Effector memory CD4-positive, alpha-beta T cell (primary cell): ENCODE data around the gene FAM149B1.

Experiments used
- DNase-seq, 3 donors: peaks; one replicate each; pipeline ENCODE4 v3.0.0-alpha.2; 2020
- H3K27ac ChIP-seq: 2 replicates; pipeline ENCODE4 v1.7.0; 2013; ENCODE audit warnings: mild to moderate bottlenecking, low read length, moderate library complexity; ENCODE audit not compliant: insufficient read depth, poor library complexity, severe bottlenecking
- H3K27me3 ChIP-seq: replicated peaks from 2 replicates; pipeline ENCODE4 v1.7.0; 2013; ENCODE audit warnings: mild to moderate bottlenecking, low read length; ENCODE audit not compliant: insufficient read depth, control insufficient read depth, poor library complexity, severe bottlenecking
- H3K36me3 ChIP-seq: 2 replicates; pipeline ENCODE4 v1.7.0; 2013; ENCODE audit warnings: mild to moderate bottlenecking, low read length, moderate library complexity; ENCODE audit not compliant: control insufficient read depth, insufficient read depth
- H3K4me1 ChIP-seq: 2 replicates; pipeline ENCODE4 v1.7.0; 2013; ENCODE audit warnings: low read length, mild to moderate bottlenecking; ENCODE audit not compliant: control insufficient read depth, insufficient read depth, poor library complexity, severe bottlenecking
- H3K4me3 ChIP-seq: 2 replicates; pipeline ENCODE4 v1.7.0; 2013; ENCODE audit warnings: low read length, low read depth, mild to moderate bottlenecking; ENCODE audit not compliant: insufficient read depth, poor library complexity, severe bottlenecking
- H3K9me3 ChIP-seq: 2 replicates; pipeline ENCODE4 v1.7.0; 2013; ENCODE audit warnings: mild to moderate bottlenecking, low read length, moderate library complexity; ENCODE audit not compliant: control insufficient read depth

Gene FAM149B1

GRCh38 chr10:73169320-73169719 lies 1.4 kb downstream of the FAM149B1 start:
- DNase-seq, result no peak
- Histone ChIP-seq H3K4me1 (peaks cover 19% of the 10 kb centered on the region), H3K27ac (no peak overlapping the region), H3K4me3 (no peak overlapping the region), H3K36me3 (no peaks in the 10 kb centered on the region), H3K9me3 (no peaks in the 10 kb centered on the region), H3K27me3 (no peaks in the 10 kb centered on the region)

GRCh38 chr10:73172867-73173266 lies 4.9 kb downstream of the FAM149B1 start:
- Histone ChIP-seq H3K4me3 (no peak overlapping the region), H3K9me3 (no peaks in the 10 kb centered on the region), H3K36me3 (peaks cover 6% of the 10 kb centered on the region), H3K27ac (no peak overlapping the region), H3K27me3 (no peaks in the 10 kb centered on the region), H3K4me1 (peaks cover 7% of the 10 kb centered on the region)
- DNase-seq, result no peak

- no peak for DNase-seq
- Histone ChIP-seq H3K4me3 (no peak overlapping the region), H3K9me3 (no peaks in the 10 kb centered on the region), H3K4me1 (no peaks in the 10 kb centered on the region), H3K27me3 (no peaks in the 10 kb centered on the region), H3K36me3 (peaks cover 9% of the 10 kb centered on the region), H3K27ac (no peak overlapping the region)
Observed at GRCh38 chr10:73174148-73174925, 6.4 kb downstream of the FAM149B1 start.

GRCh38 chr10:73182568-73182967 lies 14.6 kb downstream of the FAM149B1 start:
- H3K9me3 ChIP-seq, result no peaks in the 10 kb centered on the region
- no peak overlapping the region for H3K4me3 ChIP-seq
- no peaks in the 10 kb centered on the region for H3K27me3 ChIP-seq
- no peaks in the 10 kb centered on the region for H3K4me1 ChIP-seq
- no peak for DNase-seq
- H3K27ac ChIP-seq, result no peak overlapping the region
- H3K36me3 ChIP-seq, result peaks cover 14% of the 10 kb centered on the region

GRCh38 chr10:73183667-73184281 lies 15.9 kb downstream of the FAM149B1 start:
- Histone ChIP-seq H3K4me3 (no peak overlapping the region), H3K9me3 (no peaks in the 10 kb centered on the region), H3K27me3 (no peaks in the 10 kb centered on the region), H3K27ac (no peak overlapping the region), H3K36me3 (peaks cover 10% of the 10 kb centered on the region), H3K4me1 (no peaks in the 10 kb centered on the region)
- DNase-seq, result no peak

- no peaks in the 10 kb centered on the region for H3K4me1 ChIP-seq
- no peak overlapping the region for H3K4me3 ChIP-seq
- no peaks in the 10 kb centered on the region for H3K9me3 ChIP-seq
- DNase-seq, result no peak
- H3K36me3 ChIP-seq, result no peaks in the 10 kb centered on the region
- no peaks in the 10 kb centered on the region for H3K27me3 ChIP-seq
- no peak overlapping the region for H3K27ac ChIP-seq
Observed at GRCh38 chr10:73186266-73186665, 18.3 kb downstream of the FAM149B1 start.

GRCh38 chr10:73190188-73190587 lies 22.3 kb downstream of the FAM149B1 start:
- Histone ChIP-seq H3K27me3 (no peaks in the 10 kb centered on the region), H3K27ac (no peak overlapping the region), H3K36me3 (no peaks in the 10 kb centered on the region), H3K4me3 (no peak overlapping the region), H3K9me3 (no peaks in the 10 kb centered on the region), H3K4me1 (no peaks in the 10 kb centered on the region)
- no peak for DNase-seq

- H3K4me1 ChIP-seq, result no peaks in the 10 kb centered on the region
- no peaks in the 10 kb centered on the region for H3K36me3 ChIP-seq
- H3K4me3 ChIP-seq, result no peak overlapping the region
- DNase-seq, result no peak
- H3K27me3 ChIP-seq, result no peaks in the 10 kb centered on the region
- H3K27ac ChIP-seq, result no peak overlapping the region
- no peaks in the 10 kb centered on the region for H3K9me3 ChIP-seq
Observed at GRCh38 chr10:73205081-73205480, 37.2 kb downstream of the FAM149B1 start.

GRCh38 chr10:73205890-73206289 lies 38.0 kb downstream of the FAM149B1 start:
- Histone ChIP-seq H3K4me1 (no peaks in the 10 kb centered on the region), H3K9me3 (no peaks in the 10 kb centered on the region), H3K4me3 (no peak overlapping the region), H3K36me3 (peaks cover 2% of the 10 kb centered on the region), H3K27ac (no peak overlapping the region), H3K27me3 (no peaks in the 10 kb centered on the region)
- DNase-seq, result no peak

- Histone ChIP-seq H3K27ac (no peak overlapping the region), H3K4me3 (no peak overlapping the region), H3K4me1 (no peaks in the 10 kb centered on the region)
Observed at GRCh38 chr10:73206385-73206784, 38.5 kb downstream of the FAM149B1 start.

More at GRCh38 chr10:73206385-73206784, 38.5 kb downstream of the FAM149B1 start:
- H3K36me3 ChIP-seq, result peaks cover 2% of the 10 kb centered on the region
- H3K27me3 ChIP-seq, result no peaks in the 10 kb centered on the region
- no peaks in the 10 kb centered on the region for H3K9me3 ChIP-seq
- DNase-seq, result no peak
